ENCODE measurements around the gene CDCA7.

GRCh38 chr2:173407646-173408045 is 53.0 kb downstream of the CDCA7 start:
- TF ChIP-seq CTCF (IDR thresholded peaks at IDR 0.05) (no peak), POLR2A (IDR thresholded peaks at IDR 0.05) (no peak)
